HepG2 (cell line): Measurements from ENCODE around the gene AKNA. TPM values are rescaled to one million over a fixed set of nuclear protein-coding genes. Genes with fewer than 3 reads are reported as not detected.

Experiments
- ATAC-seq: fragments of 200-7000 bp; cut with Tn5 transposase; 3 replicates; pipeline ENCODE4 v1.9.1; 2020; ENCODE audit warnings: mild to moderate bottlenecking, moderate library complexity
- BruUV-seq: library from RNA; stranded (reverse); fragments of 400-500 nt; replicated peaks from 2 replicates; lab custom pipeline; 2021; lab: Mats Ljungman, UMichigan
- CTCF ChIA-PET: fragments of 300-600 bp; formaldehyde crosslinking; extraction: SDS; loops from one replicate; lab custom pipeline; 2021; ENCODE audit warnings: low total read pairs, inconsistent platforms, low intra/inter-chr PET ratio; lab: Yijun Ruan, JAX
- POLR2A ChIA-PET: fragments of 350-600 bp; sonication (Branson Sonifier 250); formaldehyde crosslinking; loops from one replicate; lab custom pipeline; 2020; ENCODE audit warnings: antibody characterized with exemption, inconsistent platforms; lab: Yijun Ruan, JAX
- DNase-seq: peaks from one replicate; pipeline ENCODE4 v3.0.0-alpha.2; 2015; ENCODE audit warnings: low spot score
- FAIRE-seq: peaks from 3 replicates; lab custom pipeline; 2011; peaks lifted over from hg19 to GRCh38; lab: Jason Lieb, UNC
- H2AFZ ChIP-seq: one replicate; pipeline ENCODE4 v1.6.1; 2011; ENCODE audit warnings: low read length, inconsistent platforms
- H3K27ac ChIP-seq: fragments of 300-600 bp; 3 replicates; pipeline ENCODE4 v1.8.0; 2011; ENCODE audit warnings: mixed run types, mild to moderate bottlenecking, mixed read lengths, low read length, inconsistent platforms; ENCODE audit not compliant: insufficient read depth; ENCODE audit errors: extremely low read length
- H3K27me3 ChIP-seq, 2 experiments: fragments of 200-600 bp in 1 of 2; 2 replicates in 1 of 2; 3 replicates in 1 of 2; pipeline versions ENCODE4 v1.6.0 to v1.8.0; 2011; ENCODE audit warnings: low read length in 2 of 2, mild to moderate bottlenecking in 2 of 2, moderate library complexity in 2 of 2, inconsistent platforms in 1 of 2; ENCODE audit not compliant: insufficient read depth in 2 of 2, control insufficient read depth in 1 of 2
- H3K36me3 ChIP-seq, 2 experiments: fragments of 200-600 bp in 1 of 2; replicated peaks in 1 of 2; 2 replicates in 1 of 2; 3 replicates in 1 of 2; pipeline versions ENCODE4 v1.5.1 to v1.8.0; 2011; ENCODE audit warnings: low read length in 2 of 2, inconsistent platforms in 1 of 2; ENCODE audit not compliant: insufficient read depth in 2 of 2, control insufficient read depth in 1 of 2
- H3K4me1 ChIP-seq: 2 replicates; pipeline ENCODE4 v1.5.1; 2012; ENCODE audit warnings: low read length, inconsistent platforms; ENCODE audit not compliant: insufficient read depth
- H3K4me2 ChIP-seq: 2 replicates; pipeline ENCODE4 v1.6.0; 2011; ENCODE audit warnings: low read depth, low read length, inconsistent platforms
- H3K4me3 ChIP-seq, 3 experiments: fragments of 200-600 bp in 1 of 3; sonication (generic), shearing (Covaris generic) in 1 of 3; replicated peaks in 1 of 3; 2 replicates each; pipeline ENCODE4 v1.5.1; 2011 to 2016; ENCODE audit warnings: low read length in 3 of 3, inconsistent platforms in 2 of 3, low read depth in 2 of 3, mild to moderate bottlenecking in 2 of 3, control low read depth in 1 of 3, mixed read lengths in 1 of 3; ENCODE audit not compliant: insufficient read depth in 1 of 3
- H3K79me2 ChIP-seq: one replicate; pipeline ENCODE4 v1.6.1; 2011; ENCODE audit warnings: low read length, inconsistent platforms; ENCODE audit not compliant: insufficient read depth
- H3K9ac ChIP-seq: 2 replicates; pipeline ENCODE4 v1.6.0; 2011; ENCODE audit warnings: mild to moderate bottlenecking, low read depth, low read length, inconsistent platforms; ENCODE audit not compliant: insufficient read depth
- H3K9me3 ChIP-seq: 2 replicates; pipeline ENCODE4 v1.5.1; 2012; ENCODE audit warnings: mild to moderate bottlenecking, low read length
- H4K20me1 ChIP-seq: 2 replicates; pipeline ENCODE4 v1.6.0; 2011; ENCODE audit warnings: inconsistent platforms, mild to moderate bottlenecking, low read length, moderate library complexity; ENCODE audit not compliant: insufficient read depth
- AGO2 ChIP-seq: fragments of 200-400 bp; formaldehyde crosslinking; optimal IDR thresholded peaks from 2 replicates; pipeline ENCODE3; 2017; ENCODE audit warnings: mild to moderate bottlenecking, low read depth, low read length, moderate library complexity
- ATF4 ChIP-seq, 2 experiments: fragments of 450-650 bp in 1 of 2; sonication (generic) in 1 of 2; formaldehyde crosslinking; IDR thresholded peaks; 2 replicates each; pipeline versions ENCODE4 v1.5.0 to v1.8.0; 2020 to 2022; ENCODE audit warnings: mild to moderate bottlenecking in 1 of 2, missing genetic modification reagents in 1 of 2
- DMTF1 ChIP-seq: sonication (generic); formaldehyde crosslinking; IDR thresholded peaks from 2 replicates; pipeline ENCODE4 v1.4.0; 2020; ENCODE audit warnings: mild to moderate bottlenecking, missing genetic modification reagents
- EHMT2 ChIP-seq: fragments of 200-600 bp; sonication (generic); IDR thresholded peaks from 2 replicates; pipeline ENCODE4 v1.7.0; 2017; ENCODE audit warnings: antibody characterized with exemption, low read depth, low read length, borderline replicate concordance
- MEF2D ChIP-seq: sonication (generic); formaldehyde crosslinking; IDR thresholded peaks from 2 replicates; pipeline ENCODE4 v1.5.1; 2020; ENCODE audit warnings: mild to moderate bottlenecking, missing genetic modification reagents
- PLRG1 ChIP-seq: fragments of 450-650 bp; conservative IDR thresholded peaks from 2 replicates; pipeline ENCODE4 v1.6.1; 2016
- PTBP1 ChIP-seq: fragments of 200-400 bp; formaldehyde crosslinking; IDR thresholded peaks from 2 replicates; pipeline ENCODE4 v1.6.1; 2018; ENCODE audit warnings: low read length, low read depth; ENCODE audit not compliant: poor library complexity, severe bottlenecking
- REXO4 ChIP-seq: sonication (generic); formaldehyde crosslinking; IDR thresholded peaks from 2 replicates; pipeline ENCODE4 v1.8.0; 2022; ENCODE audit warnings: missing genetic modification reagents, mild to moderate bottlenecking, borderline replicate concordance
- XBP1 ChIP-seq: sonication (generic); formaldehyde crosslinking; IDR thresholded peaks from 2 replicates; pipeline ENCODE4 v1.5.0; 2020; ENCODE audit warnings: missing genetic modification reagents
- ZNF549 ChIP-seq: sonication (generic); formaldehyde crosslinking; IDR thresholded peaks from 2 replicates; pipeline ENCODE4 v1.5.0; 2020; ENCODE audit warnings: missing genetic modification reagents
- ZNF720 ChIP-seq: sonication (generic); formaldehyde crosslinking; IDR thresholded peaks from 2 replicates; pipeline ENCODE4 v1.4.0; 2020; ENCODE audit warnings: missing genetic modification reagents
- WGBS: methylation state at CpG from one replicate; pipeline ENCODE4 v1.1.6; 2017; ENCODE audit warnings: low lambda C conversion rate; 5-methylcytosine and 5-hydroxymethylcytosine counted together
- in situ Hi-C: cut with HindIII; loops from 2 replicates; pipeline ENCODE4 v1.10.0; 2017; ENCODE audit warnings: low pct_unique_long_range_greater_than_20kb; ENCODE audit not compliant: extremely low pct_ligation_motif_present
- intact Hi-C: fragments of 100-400 bp; cut with micrococcal nuclease; formaldehyde crosslinking; loops from one replicate; pipeline ENCODE4 v1.10.0; 2022; ENCODE audit not compliant: unreplicated experiment
- polyA plus RNA-seq, 8 experiments: library from polyadenylated mRNA; depleted of rRNA in 3 of 8; stranded (reverse) in 7 of 8; unstranded in 1 of 8; fragments of >200 nt; fragmentation: Illumina TruSeq in 4 of 8; extraction: Trizol in 4 of 8; gene quantifications; 2 replicates each; pipeline versions ENCODE4 v1.2.1 to v1.2.3, GENCODE V29; 2011 to 2016; ENCODE audit warnings: low read depth in 4 of 8, missing spikeins in 1 of 8, mixed read lengths in 1 of 8; ENCODE audit not compliant: insufficient read depth in 1 of 8
- total RNA-seq, 5 experiments: library from RNA; depleted of rRNA; stranded (reverse); fragments of >200 nt; fragmentation: Illumina TruSeq; extraction: Trizol; gene quantifications; 2 replicates each; pipeline ENCODE4 v1.2.3, GENCODE V29; 2016; ENCODE audit warnings: low read depth in 1 of 5
- TF ChIP-seq, protein P1 (sequence below): sonication (generic); formaldehyde crosslinking; IDR thresholded peaks from 2 replicates; pipeline ENCODE4 v1.4.0; 2020; ENCODE audit warnings: missing genetic modification reagents

The AKNA gene
- total and polyA plus RNA-seq, 2 of the 13 experiments (the other 11 are each of a cell fraction or from before 2014, with no cell fraction given), result 3.0 to 3.1 TPM

GRCh38 chr9:114289571-114290481 is 98.0 kb downstream of the AKNA start:
- Histone ChIP-seq H3K9ac (no peak overlapping the region), H3K9me3 (peaks cover 7% of the 10 kb centered on the region), H2AFZ (no peak overlapping the region), H4K20me1 (no peaks in the 10 kb centered on the region), H3K4me2 (no peak overlapping the region), H3K36me3 (peaks cover 42 to 78% of the 10 kb centered on the region in 2 experiments), H3K4me1 (no peaks in the 10 kb centered on the region), H3K79me2 (no peaks in the 10 kb centered on the region), H3K27me3 (no peaks in the 10 kb centered on the region), H3K27ac (no peak overlapping the region), H3K4me3 (no peak overlapping the region)
- WGBS, result 93% methylated on average over 11 of the region's 13 CpGs
- no peak for DNase-seq
- no peak for TF ChIP-seq ATF4 (CRISPR knock-in tag; IDR thresholded peaks at IDR 0.05)
- peak; percentile 81 for TF ChIP-seq AGO2
- no peak for FAIRE-seq
- CTCF ChIA-PET, result interaction anchor here (1.8 to 1.9 kb wide), 2 partner anchors 182 to 207 kb away, joined by 18 to 21 read pairs; no protein-coding TSS in a partner anchor
- POLR2A ChIA-PET, result interaction anchor here (1.0 to 3.2 kb wide), 4 partner anchors 115 to 218 kb away, joined by 3 to 24 read pairs (median 4); no protein-coding TSS in a partner anchor
- no TSS peak for BruUV-seq
- ATAC-seq, result peak; percentile 4; the same call in 1 of the 3 replicates
- in situ Hi-C loops, result loop anchor here (5.0 kb wide), 3 partner anchors 133 to 483 kb away; partner anchors contain the start of genes COL27A1 and KIF12
- intact Hi-C loops, result loop anchor here (2.0 to 5.0 kb wide), 2 partner anchors 133 to 181 kb away; partner anchors contain the start of gene COL27A1

DNA sequence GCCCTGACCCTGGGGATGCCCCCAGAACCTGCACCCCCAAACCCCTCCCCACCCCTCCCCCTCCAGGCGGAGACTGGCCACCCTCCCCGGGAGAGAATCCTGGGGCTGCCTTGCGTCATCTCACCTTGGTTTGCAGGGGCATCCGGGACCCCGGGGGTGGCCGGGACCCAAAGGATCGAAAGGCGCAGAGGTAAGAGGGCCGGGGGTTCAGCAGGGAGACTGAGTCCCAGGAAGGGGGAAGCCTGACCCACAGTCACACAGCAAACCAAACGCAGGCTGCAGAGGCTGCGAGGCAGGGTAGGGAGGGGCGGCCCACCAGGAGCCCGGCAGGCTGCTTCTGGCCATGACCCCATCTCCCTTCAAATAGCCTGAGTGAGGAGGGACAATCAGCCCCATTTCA is 98.7 kb downstream of the AKNA start:
- no peak overlapping the region for H3K27ac ChIP-seq
- ATAC-seq (no peak), FAIRE-seq (no peak), DNase-seq (no peak)
- no peaks in the 10 kb centered on the region for H3K79me2 ChIP-seq
- no peaks in the 10 kb centered on the region for H4K20me1 ChIP-seq
- intact Hi-C loops, result no loop called here
- no peak overlapping the region for H3K4me3 ChIP-seq
- H2AFZ ChIP-seq, result no peak overlapping the region
- no peak overlapping the region for H3K4me2 ChIP-seq
- ChIA-PET CTCF (no interaction called here), POLR2A (no interaction called here)
- H3K27me3 ChIP-seq, result no peaks in the 10 kb centered on the region
- no TSS peak for BruUV-seq
- in situ Hi-C loops, result no loop called here
- peaks cover 44 to 78% of the 10 kb centered on the region in 2 experiments for H3K36me3 ChIP-seq
- no peak overlapping the region for H3K9ac ChIP-seq
- 93% methylated on average over 12 of the region's 13 CpGs for WGBS
- H3K4me1 ChIP-seq, result no peaks in the 10 kb centered on the region
- H3K9me3 ChIP-seq, result 0 out of 2 replicates have a peak, but pooled peaks cover under 1% of the 10 kb centered on the region
- TF ChIP-seq, protein P1, sequence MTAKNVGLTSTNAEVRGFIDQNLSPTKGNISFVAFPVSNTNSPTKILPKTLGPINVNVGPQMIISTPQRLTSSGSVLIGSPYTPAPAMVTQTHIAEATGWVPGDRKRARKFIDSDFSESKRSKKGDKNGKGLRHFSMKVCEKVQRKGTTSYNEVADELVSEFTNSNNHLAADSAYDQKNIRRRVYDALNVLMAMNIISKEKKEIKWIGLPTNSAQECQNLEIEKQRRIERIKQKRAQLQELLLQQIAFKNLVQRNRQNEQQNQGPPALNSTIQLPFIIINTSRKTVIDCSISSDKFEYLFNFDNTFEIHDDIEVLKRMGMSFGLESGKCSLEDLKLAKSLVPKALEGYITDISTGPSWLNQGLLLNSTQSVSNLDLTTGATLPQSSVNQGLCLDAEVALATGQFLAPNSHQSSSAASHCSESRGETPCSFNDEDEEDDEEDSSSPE, result no peak
- TF ChIP-seq ZNF549 (CRISPR knock-in tag), result no peak
- TF ChIP-seq ZNF720 (CRISPR knock-in tag), result no peak
- TF ChIP-seq MEF2D (CRISPR knock-in tag), result no peak
- no peak for TF ChIP-seq EHMT2
- no peak for TF ChIP-seq XBP1 (CRISPR knock-in tag)
- TF ChIP-seq PLRG1, result no peak
- no peak for TF ChIP-seq DMTF1 (CRISPR knock-in tag)
- no peak for TF ChIP-seq REXO4 (CRISPR knock-in tag)
- no peak for TF ChIP-seq PTBP1
